GM12878 (cell line): Measurements from ENCODE around the gene APBB3. TPM values are rescaled to one million over a fixed set of nuclear protein-coding genes. Genes with fewer than 3 reads are reported as not detected.

Experiments
- ATAC-seq: fragments of 200-7000 bp; cut with Tn5 transposase; 3 replicates; pipeline ENCODE4 v1.9.1; 2020; ENCODE audit warnings: mild to moderate bottlenecking, moderate library complexity
- BruUV-seq: library from RNA; stranded (reverse); fragments of 400-500 nt; replicated peaks from 2 replicates; lab custom pipeline; 2021; lab: Mats Ljungman, UMichigan
- CTCF ChIA-PET: fragments of 300-600 bp; sonication (Branson Sonifier 250); formaldehyde crosslinking; extraction: SDS; loops from one replicate; lab custom pipeline; 2021; ENCODE audit warnings: inconsistent platforms; lab: Yijun Ruan, JAX
- POLR2A ChIA-PET: fragments of 350-600 bp; formaldehyde crosslinking; extraction: SDS; loops from one replicate; lab custom pipeline; 2021; ENCODE audit warnings: inconsistent platforms; lab: Charles Lee
- RAD21 ChIA-PET: fragments of 300-600 bp; sonication (Branson Sonifier 250); formaldehyde crosslinking; loops from one replicate; lab custom pipeline; 2023; ENCODE audit warnings: antibody characterized with exemption; ENCODE audit not compliant: unreplicated experiment; lab: Charles Lee
- SMC1A ChIA-PET: fragments of 300-600 bp; sonication (Branson Sonifier 250); formaldehyde crosslinking; loops from one replicate; lab custom pipeline; 2023; ENCODE audit not compliant: unreplicated experiment, uncharacterized antibody; lab: Charles Lee
- DNase-seq: peaks from one replicate; pipeline ENCODE4 v3.0.0-alpha.2; 2011; ENCODE audit warnings: low read depth, low spot score
- FAIRE-seq: peaks from 3 replicates; lab custom pipeline; 2011; peaks lifted over from hg19 to GRCh38; lab: Jason Lieb, UNC
- H2AFZ ChIP-seq: 2 replicates; pipeline ENCODE4 v1.6.0; 2011; ENCODE audit warnings: low read depth, low read length, control low read depth; ENCODE audit not compliant: control insufficient read depth
- H3K27ac ChIP-seq: 2 replicates; pipeline ENCODE4 v1.5.1; 2011; ENCODE audit warnings: control low read depth; ENCODE audit not compliant: control insufficient read depth, insufficient read depth
- H3K27me3 ChIP-seq, 2 experiments: replicated peaks in 1 of 2; 2 replicates each; pipeline versions ENCODE4 v1.6.0 to v1.6.1; 2011; ENCODE audit warnings: low read length in 1 of 2; ENCODE audit not compliant: control insufficient read depth in 2 of 2, insufficient read depth in 2 of 2
- H3K36me3 ChIP-seq, 2 experiments: 2 replicates each; pipeline ENCODE4 v1.5.1; 2011; ENCODE audit warnings: low read length in 1 of 2; ENCODE audit not compliant: control insufficient read depth in 2 of 2, insufficient read depth in 2 of 2
- H3K4me1 ChIP-seq: 2 replicates; pipeline ENCODE4 v1.6.1; 2011; ENCODE audit warnings: mild to moderate bottlenecking, low read length, moderate library complexity, mixed read lengths; ENCODE audit not compliant: control insufficient read depth, insufficient read depth
- H3K4me2 ChIP-seq: 2 replicates; pipeline ENCODE4 v1.6.0; 2011; ENCODE audit warnings: control low read depth; ENCODE audit not compliant: control insufficient read depth, insufficient read depth
- H3K4me3 ChIP-seq: fragments of 200-600 bp; sonication (generic); 2 replicates; pipeline ENCODE4 v1.5.1; 2016
- H3K79me2 ChIP-seq: 2 replicates; pipeline ENCODE4 v1.6.0; 2011; ENCODE audit warnings: low read length; ENCODE audit not compliant: control insufficient read depth, insufficient read depth
- H3K9ac ChIP-seq: 2 replicates; pipeline ENCODE4 v1.8.0; 2011; ENCODE audit warnings: low read length, control low read depth, mixed read lengths; ENCODE audit not compliant: control insufficient read depth, insufficient read depth
- H3K9me3 ChIP-seq: replicated peaks from 3 replicates; pipeline ENCODE4 v1.5.1; 2011; ENCODE audit warnings: mild to moderate bottlenecking, low read length; ENCODE audit not compliant: control insufficient read depth, insufficient read depth
- H4K20me1 ChIP-seq: 2 replicates; pipeline ENCODE4 v1.6.0; 2011; ENCODE audit not compliant: control insufficient read depth, insufficient read depth
- BACH1 ChIP-seq: fragments of 450-650 bp; IDR thresholded peaks from 2 replicates; pipeline ENCODE4 v1.6.1; 2017; ENCODE audit warnings: mild to moderate bottlenecking, borderline replicate concordance
- FOXK2 ChIP-seq: fragments of 450-650 bp; IDR thresholded peaks from 2 replicates; pipeline ENCODE4 v1.6.1; 2017; ENCODE audit warnings: mild to moderate bottlenecking, moderate library complexity
- IRF4 ChIP-seq: IDR thresholded peaks from 2 replicates; pipeline ENCODE4 v1.6.1; 2011; ENCODE audit warnings: low read depth, low read length
- JUNB ChIP-seq: IDR thresholded peaks from 2 replicates; pipeline ENCODE4 v1.6.1; 2016; ENCODE audit warnings: antibody characterized with exemption, mild to moderate bottlenecking
- RAD21 ChIP-seq: IDR thresholded peaks from 2 replicates; pipeline ENCODE4 v1.6.1; 2011; ENCODE audit warnings: mild to moderate bottlenecking, low read depth, low read length, moderate library complexity; ENCODE audit not compliant: insufficient read depth
- STAT3 ChIP-seq: IDR thresholded peaks from 2 replicates; pipeline ENCODE4 v1.6.1; 2011; ENCODE audit warnings: low read depth, low read length, improper control_type of control experiment
- TCF3 ChIP-seq: IDR thresholded peaks from 2 replicates; pipeline ENCODE4 v1.6.1; 2012; ENCODE audit warnings: low read depth, mild to moderate bottlenecking, low read length, borderline replicate concordance; ENCODE audit not compliant: insufficient read depth
- WRNIP1 ChIP-seq: IDR thresholded peaks from 2 replicates; pipeline ENCODE4 v1.6.1; 2011; ENCODE audit warnings: low read depth, low read length, improper control_type of control experiment, borderline replicate concordance
- ZSCAN29 ChIP-seq: fragments of 450-650 bp; IDR thresholded peaks from 2 replicates; pipeline ENCODE4 v1.6.1; 2017; ENCODE audit warnings: mild to moderate bottlenecking, moderate library complexity
- WGBS: methylation state at CpG from one replicate; pipeline ENCODE4 v1.1.6; 2016; ENCODE audit warnings: low lambda C conversion rate; ENCODE audit not compliant: insufficient replicate concordance, insufficient coverage; ENCODE audit errors: missing lambda C conversion rate; 5-methylcytosine and 5-hydroxymethylcytosine counted together
- in situ Hi-C: fragments of 300-500 bp; cut with MboI; formaldehyde crosslinking; loops from 9 replicates; pipeline ENCODE4 v1.14.3; 2018; ENCODE audit warnings: mixed read lengths
- intact Hi-C: fragments of 100-400 bp; cut with micrococcal nuclease; formaldehyde crosslinking; loops from one replicate; pipeline ENCODE4 v1.14.2; 2022; ENCODE audit not compliant: unreplicated experiment
- polyA plus RNA-seq, 11 experiments: library from polyadenylated mRNA; depleted of rRNA in 4 of 11; unstranded in 6 of 11; stranded (reverse) in 5 of 11; fragments of >200 nt; fragmentation: Nextera tagmentation in 4 of 11; fragmentation: Illumina TruSeq in 1 of 11; extraction: Ambion mirVana in 4 of 11; extraction: Trizol in 1 of 11; gene quantifications; 1 replicate in 1 of 11; 2 replicates in 10 of 11; pipeline versions ENCODE4 v1.2.1 to v1.2.3, GENCODE V29; 2011 to 2016; ENCODE audit warnings: inconsistent platforms in 2 of 11, missing spikeins in 2 of 11, low read depth in 1 of 11
- total RNA-seq, 4 experiments: library from RNA; depleted of rRNA in 3 of 4; stranded (reverse); fragments of >200 nt in 3 of 4; fragmentation: Illumina TruSeq in 1 of 4; extraction: Trizol in 1 of 4; gene quantifications; 2 replicates each; pipeline versions ENCODE4 v1.2.1 to v1.2.3, GENCODE V29; 2013 to 2021

Gene APBB3
- total and polyA plus RNA-seq, 10 of the 15 experiments (the other 5 are each of a cell fraction or from before 2014, with no cell fraction given): 0.35 to 33.3 (median 14.3) TPM

- H3K9me3 ChIP-seq: no peaks in the 10 kb centered on the region
- ChIA-PET SMC1A (interaction anchor here (0.6 to 2.5 kb wide), 9 partner anchors 11 to 196 kb away, joined by 3 to 14 read pairs (median 4); partner anchors contain the start of genes IK, NDUFA2 and SRA1), POLR2A (interaction anchor here (0.6 to 3.4 kb wide), 6 partner anchors 10 to 166 kb away, joined by 3 to 22 read pairs (median 4); partner anchors contain the start of genes HARS1, HARS2, IK and NDUFA2), RAD21 (interaction anchor here (1.2 to 2.4 kb wide), 4 partner anchors 10 to 79 kb away, joined by 3 to 7 read pairs (median 4); partner anchors contain the start of genes CD14, IK and NDUFA2), CTCF (interaction anchor here (1.1 to 1.8 kb wide), 4 partner anchors 36 to 121 kb away, joined by 3 to 10 read pairs (median 4); no protein-coding TSS in a partner anchor)
- H3K27ac ChIP-seq: peak overlapping the region; percentile 82
- DNase-seq (no peak), FAIRE-seq (no peak), ATAC-seq (no peak)
- no TSS peak for BruUV-seq
- 96% methylated on average over 2 of the region's 2 CpGs for WGBS
- H3K9ac ChIP-seq: peak overlapping the region; percentile 60
- no peak overlapping the region for H2AFZ ChIP-seq
- no peaks in the 10 kb centered on the region for H4K20me1 ChIP-seq
- peak overlapping the region; percentile 68 for H3K4me2 ChIP-seq
- no peak for TF ChIP-seq TCF3
- no peak for TF ChIP-seq WRNIP1
- TF ChIP-seq IRF4: no peak
- TF ChIP-seq RAD21: no peak
- TF ChIP-seq FOXK2: no peak
- no peak for TF ChIP-seq ZSCAN29
- TF ChIP-seq STAT3: no peak
- no peak for TF ChIP-seq JUNB
- no peak for TF ChIP-seq BACH1
- H3K36me3 ChIP-seq: peaks cover 6 to 8% of the 10 kb centered on the region in 2 experiments; a peak in 3 of 4 replicates
- H3K4me1 ChIP-seq: peaks cover 43% of the 10 kb centered on the region
- intact Hi-C loops (no loop called here), in situ Hi-C loops (no loop called here)
- H3K4me3 ChIP-seq: peak overlapping the region; percentile 31; the same call in 1 of the 2 replicates
- H3K27me3 ChIP-seq: no peaks in the 10 kb centered on the region
- H3K79me2 ChIP-seq: peaks cover 43% of the 10 kb centered on the region
These were observed 4.2 kb upstream of the APBB3 start for GRCh38 chr5:140568443-140569063.
